Mesodermal cell (in vitro differentiated cells): ENCODE data around the gene ATP8B1.
A peak's percentile ranks its signal among the peaks of the same experiment; 100 is the strongest.

Source experiments
- H3K27ac ChIP-seq: 2 replicates; pipeline ENCODE4 v1.7.0; 2013; ENCODE audit warnings: mild to moderate bottlenecking, low read depth, low read length, moderate library complexity; ENCODE audit not compliant: severe bottlenecking
- H3K36me3 ChIP-seq: 2 replicates; pipeline ENCODE4 v1.7.1; 2013; ENCODE audit warnings: mild to moderate bottlenecking, low read length, moderate library complexity; ENCODE audit not compliant: control insufficient read depth, insufficient read depth
- H3K4me1 ChIP-seq: one replicate; pipeline ENCODE4 v1.7.1; 2013; ENCODE audit warnings: mild to moderate bottlenecking, low read length; ENCODE audit not compliant: insufficient read depth, control insufficient read depth, poor library complexity, severe bottlenecking
- H3K4me3 ChIP-seq: 2 replicates; pipeline ENCODE4 v1.7.0; 2013; ENCODE audit warnings: low read length, control low read depth, mild to moderate bottlenecking; ENCODE audit not compliant: insufficient read depth, poor library complexity, severe bottlenecking; ENCODE audit errors: extremely low read depth
- H3K9me3 ChIP-seq: 2 replicates; pipeline ENCODE4 v1.7.1; 2013; ENCODE audit warnings: mild to moderate bottlenecking, low read length, moderate library complexity; ENCODE audit not compliant: control insufficient read depth
- WGBS, 2 experiments: methylation state at CpG; one replicate each; pipeline ENCODE4 v1.1.5; 2013; ENCODE audit warnings: missing lambda C conversion rate in 2 of 2; ENCODE audit not compliant: insufficient coverage in 2 of 2; 5-methylcytosine and 5-hydroxymethylcytosine counted together

The ATP8B1 gene

DNA sequence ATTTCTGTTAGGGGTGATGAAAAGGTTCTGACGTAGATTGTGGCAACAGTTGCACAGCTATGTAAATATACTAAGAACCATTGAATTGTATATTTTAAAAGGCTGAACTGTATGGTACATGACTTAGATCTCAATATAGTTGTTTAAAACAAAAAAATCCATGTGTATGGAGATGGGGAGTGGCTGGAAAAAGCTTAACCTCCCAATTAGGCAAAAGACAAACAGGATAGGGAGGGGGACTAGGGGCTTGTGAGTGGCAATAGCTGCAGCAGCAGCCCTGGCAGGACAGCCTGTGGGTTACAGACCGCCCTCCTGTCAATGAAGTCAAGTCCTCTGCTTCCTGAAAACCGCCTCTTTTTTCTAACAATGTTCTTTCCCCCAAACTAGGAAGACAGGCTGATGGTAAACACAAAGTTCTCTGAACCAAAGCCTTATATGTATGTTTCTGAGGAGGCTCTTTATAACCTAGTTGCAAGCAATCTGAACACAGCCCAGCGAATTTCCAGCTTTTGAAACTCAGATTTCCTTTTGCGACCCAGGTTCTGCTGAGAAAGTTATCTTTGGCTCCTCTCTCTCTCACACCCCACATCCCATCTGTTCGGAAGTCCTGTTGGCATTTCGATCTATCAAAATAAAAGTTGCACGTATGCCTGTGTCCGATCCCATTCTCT lies 10.3 kb downstream of the ATP8B1 start:
- H3K4me3 ChIP-seq: no peak overlapping the region
- H3K27ac ChIP-seq: no peak overlapping the region
- no peaks in the 10 kb centered on the region for H3K36me3 ChIP-seq
- WGBS, 2 experiments: 85 to 92% methylated on average over 6 to 7 of the region's 9 CpGs
- peaks cover 21% of the 10 kb centered on the region for H3K4me1 ChIP-seq
- peaks cover 3% of the 10 kb centered on the region for H3K9me3 ChIP-seq

DNA sequence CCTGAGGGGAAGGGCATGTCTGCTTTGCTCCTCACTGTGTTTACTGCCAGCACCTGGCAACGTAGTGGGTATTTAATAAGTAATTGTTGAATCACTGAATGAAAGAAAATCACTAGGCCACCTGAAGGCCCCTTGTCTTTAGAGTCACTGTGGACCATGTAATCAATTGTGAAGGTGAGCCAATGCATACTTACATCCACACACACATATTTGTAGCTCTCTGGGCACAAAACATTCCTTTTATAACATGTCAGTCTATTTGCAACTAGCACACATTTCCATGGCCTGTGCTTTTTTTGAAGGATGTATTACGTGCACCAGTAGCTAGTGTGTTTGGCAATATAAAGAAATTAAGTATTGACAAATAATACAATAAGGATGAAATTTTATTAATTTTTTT lies 11.2 kb downstream of the ATP8B1 start:
- peaks cover 21% of the 10 kb centered on the region for H3K4me1 ChIP-seq
- peaks cover 3% of the 10 kb centered on the region for H3K9me3 ChIP-seq
- H3K27ac ChIP-seq: no peak overlapping the region
- WGBS, 2 experiments: no CpG with 5 or more reads among the region's 2 CpGs
- no peak overlapping the region for H3K4me3 ChIP-seq
- no peaks in the 10 kb centered on the region for H3K36me3 ChIP-seq

DNA sequence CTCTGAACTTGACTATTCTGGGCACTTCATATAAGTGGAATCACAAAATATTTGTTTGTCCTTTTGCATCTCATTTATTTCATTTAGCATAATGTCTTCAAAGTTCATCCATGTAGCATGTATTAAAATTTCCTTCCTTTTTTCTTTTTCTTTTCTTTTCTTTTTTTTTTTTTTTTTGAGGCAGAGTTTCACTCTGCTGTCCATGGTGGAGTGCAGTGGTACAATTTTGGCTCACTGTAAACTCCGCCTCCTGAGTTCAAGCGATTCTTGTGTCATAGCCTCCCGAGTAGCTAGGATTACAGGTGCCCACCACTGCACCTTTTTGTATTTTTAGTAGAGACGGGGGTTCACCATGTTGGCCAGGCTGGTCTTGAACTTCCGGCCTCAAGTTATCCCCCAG lies 11.9 kb downstream of the ATP8B1 start:
- WGBS, 2 experiments: 79 to 87% methylated on average over 3 to 5 of the region's 5 CpGs

DNA sequence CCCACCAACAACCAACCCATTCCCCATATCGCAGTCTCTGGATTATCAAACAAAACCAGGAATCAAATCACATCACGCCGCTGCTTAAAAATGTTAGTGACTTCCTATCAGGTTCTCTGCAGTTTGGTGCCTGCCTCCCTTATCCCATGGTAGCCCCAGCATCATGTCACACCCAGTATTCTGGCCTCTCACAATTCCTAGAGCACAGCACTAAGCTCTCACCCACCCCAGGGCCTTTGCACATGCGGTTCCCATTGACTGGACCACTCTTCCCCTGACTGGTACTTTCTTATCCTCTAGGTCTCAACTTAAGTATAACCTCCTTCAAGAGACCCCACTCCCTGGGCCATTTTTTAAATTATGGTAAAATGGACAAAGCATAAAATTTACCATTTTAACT lies 12.8 kb downstream of the ATP8B1 start:
- Histone ChIP-seq H3K4me1 (peaks cover 21% of the 10 kb centered on the region), H3K9me3 (peaks cover under 1% of the 10 kb centered on the region), H3K36me3 (no peaks in the 10 kb centered on the region), H3K4me3 (no peak overlapping the region), H3K27ac (no peak overlapping the region)
- 98 to 100% methylated on average over 2 to 3 of the region's 4 CpGs for WGBS, 2 experiments

More for the DNA sequence above, 11.9 kb downstream of the ATP8B1 start:
- H3K27ac ChIP-seq: no peak overlapping the region
- peaks cover 3% of the 10 kb centered on the region for H3K9me3 ChIP-seq
- H3K36me3 ChIP-seq: no peaks in the 10 kb centered on the region
- H3K4me1 ChIP-seq: peaks cover 21% of the 10 kb centered on the region
- H3K4me3 ChIP-seq: no peak overlapping the region

DNA sequence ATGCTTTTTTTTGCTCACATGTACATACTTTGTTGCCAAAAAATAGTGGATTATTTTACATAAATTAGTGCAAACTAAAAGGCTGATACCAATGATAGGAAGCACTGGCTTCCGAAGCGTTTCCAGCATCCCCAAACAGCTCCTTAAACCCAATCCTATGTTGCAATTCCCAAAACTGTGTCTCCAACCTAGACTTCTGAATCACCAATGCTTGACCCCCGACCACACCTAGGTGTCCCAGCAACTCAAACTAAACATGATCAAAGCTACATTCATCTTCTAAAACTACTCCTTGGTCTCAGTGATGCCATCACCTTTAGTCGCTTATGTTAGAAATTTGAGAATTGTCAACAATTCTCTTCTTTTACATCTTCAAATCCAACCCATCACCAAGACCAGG lies 13.4 kb downstream of the ATP8B1 start:
- no peak overlapping the region for H3K4me3 ChIP-seq
- H3K4me1 ChIP-seq: peaks cover 21% of the 10 kb centered on the region
- H3K27ac ChIP-seq: no peak overlapping the region
- H3K36me3 ChIP-seq: no peaks in the 10 kb centered on the region
- WGBS, 2 experiments: 87 to 100% methylated on average over 4 of the region's 4 CpGs
- no peaks in the 10 kb centered on the region for H3K9me3 ChIP-seq

DNA sequence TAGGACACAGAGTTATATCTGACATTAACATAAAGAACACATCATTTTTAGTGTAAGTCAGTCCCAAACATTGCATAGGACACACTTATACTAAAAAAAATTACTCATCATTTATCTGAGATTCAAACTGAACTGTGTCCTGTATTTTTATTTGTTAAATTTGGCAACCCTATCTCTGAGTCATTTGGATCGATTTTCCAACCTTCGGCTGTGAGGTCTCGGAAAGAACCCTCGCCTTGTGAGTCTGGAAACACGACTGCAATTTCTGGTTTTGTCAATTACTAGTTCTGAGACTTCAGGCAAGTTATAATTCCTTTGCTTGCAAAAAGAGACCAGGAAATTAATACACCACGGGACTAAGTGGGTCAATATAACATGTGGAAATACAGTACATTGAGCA lies 14.0 kb downstream of the ATP8B1 start:
- no peaks in the 10 kb centered on the region for H3K36me3 ChIP-seq
- no peak overlapping the region for H3K4me3 ChIP-seq
- H3K27ac ChIP-seq: no peak overlapping the region
- H3K4me1 ChIP-seq: peaks cover 21% of the 10 kb centered on the region
- H3K9me3 ChIP-seq: no peaks in the 10 kb centered on the region
- 96 to 98% methylated on average over 4 to 5 of the region's 6 CpGs for WGBS, 2 experiments

DNA sequence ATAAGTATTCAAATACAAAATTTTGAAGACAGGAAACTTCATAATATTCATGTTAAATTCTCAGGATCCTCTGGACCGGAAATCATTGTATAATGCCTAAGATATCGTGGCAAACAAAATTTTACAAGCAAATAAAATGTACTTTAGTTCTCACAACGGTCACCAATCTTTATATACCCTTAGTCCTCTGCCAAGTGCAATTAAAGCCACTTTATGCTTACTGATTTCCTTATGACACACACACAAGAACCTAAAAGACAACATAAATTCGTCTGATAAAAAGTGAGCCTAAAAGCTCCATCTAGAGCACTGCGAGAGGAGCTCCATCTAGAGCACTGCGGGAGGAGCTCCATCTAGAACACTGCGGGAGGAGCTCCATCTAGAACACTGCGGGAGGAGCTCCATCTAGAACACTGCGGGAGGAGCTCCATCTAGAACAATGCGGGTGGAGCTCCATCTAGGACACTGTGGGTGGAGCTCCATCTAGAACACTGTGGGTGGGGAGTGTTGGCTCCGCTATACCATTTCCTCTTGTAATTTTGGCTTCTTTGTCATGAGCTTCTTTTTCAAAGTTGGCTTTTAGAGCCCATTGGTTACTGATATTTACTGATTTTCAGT lies 15.9 kb downstream of the ATP8B1 start:
- WGBS, 2 experiments: 95 to 100% methylated on average over 5 to 9 of the region's 11 CpGs
- Histone ChIP-seq H3K4me3 (no peak overlapping the region), H3K9me3 (no peaks in the 10 kb centered on the region), H3K27ac (no peak overlapping the region), H3K4me1 (peaks cover 22% of the 10 kb centered on the region), H3K36me3 (no peaks in the 10 kb centered on the region)

DNA sequence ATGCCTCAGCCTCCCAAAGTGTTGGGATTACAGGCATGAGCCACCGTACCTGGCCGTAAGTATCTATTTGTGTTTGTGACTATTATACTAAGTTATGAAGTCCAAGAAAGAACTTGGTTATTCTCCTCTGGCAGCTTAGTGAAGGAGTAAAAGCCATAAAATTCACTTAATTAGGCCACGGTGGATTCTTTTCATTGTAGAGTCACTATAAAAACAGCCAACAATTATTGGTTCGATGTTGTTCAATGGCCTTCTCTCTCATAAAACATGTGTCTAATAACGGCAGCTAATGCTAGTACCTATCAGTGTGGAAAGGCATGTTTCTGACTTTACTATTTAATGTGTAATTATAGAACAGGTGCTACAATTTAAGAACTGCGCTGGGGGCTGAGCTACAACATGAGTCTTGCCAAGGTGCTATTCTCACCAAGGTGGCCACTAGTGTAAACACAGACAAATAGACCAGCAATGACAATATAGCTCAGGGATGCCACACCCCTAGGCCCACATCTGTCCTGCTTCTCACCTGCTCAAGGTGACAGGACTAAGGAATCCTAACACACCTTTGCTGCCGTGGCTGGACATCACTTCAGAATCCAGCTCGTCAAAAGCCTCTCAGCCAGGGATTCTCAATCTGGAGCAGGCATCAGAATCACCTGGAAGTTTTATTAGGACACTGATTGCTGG lies 17.2 kb downstream of the ATP8B1 start:
- Histone ChIP-seq H3K4me3 (no peak overlapping the region), H3K27ac (no peak overlapping the region), H3K4me1 (peaks cover 23% of the 10 kb centered on the region), H3K36me3 (no peaks in the 10 kb centered on the region), H3K9me3 (no peaks in the 10 kb centered on the region)
- 92 to 93% methylated on average over 2 to 7 of the region's 8 CpGs for WGBS, 2 experiments

DNA sequence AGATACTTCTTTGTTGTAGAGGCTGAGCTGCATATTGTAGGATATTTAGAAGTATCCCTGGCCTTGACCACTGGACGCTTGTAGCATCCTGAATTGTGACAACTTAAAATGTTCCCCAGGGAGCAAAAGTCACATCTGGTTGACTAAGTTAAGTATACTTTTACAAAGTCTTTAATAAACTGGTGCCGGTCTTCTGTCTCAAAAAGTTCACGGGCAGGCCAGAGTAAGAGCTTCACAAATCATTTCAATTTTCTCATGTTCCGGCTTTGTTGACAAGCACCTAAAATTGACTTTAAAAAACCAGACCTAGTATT lies 18.4 kb downstream of the ATP8B1 start:
- no peak overlapping the region for H3K27ac ChIP-seq
- no peaks in the 10 kb centered on the region for H3K9me3 ChIP-seq
- peaks cover 30% of the 10 kb centered on the region for H3K4me1 ChIP-seq
- no peaks in the 10 kb centered on the region for H3K36me3 ChIP-seq
- no peak overlapping the region for H3K4me3 ChIP-seq
- 80 to 93% methylated on average over 2 to 4 of the region's 4 CpGs for WGBS, 2 experiments

DNA sequence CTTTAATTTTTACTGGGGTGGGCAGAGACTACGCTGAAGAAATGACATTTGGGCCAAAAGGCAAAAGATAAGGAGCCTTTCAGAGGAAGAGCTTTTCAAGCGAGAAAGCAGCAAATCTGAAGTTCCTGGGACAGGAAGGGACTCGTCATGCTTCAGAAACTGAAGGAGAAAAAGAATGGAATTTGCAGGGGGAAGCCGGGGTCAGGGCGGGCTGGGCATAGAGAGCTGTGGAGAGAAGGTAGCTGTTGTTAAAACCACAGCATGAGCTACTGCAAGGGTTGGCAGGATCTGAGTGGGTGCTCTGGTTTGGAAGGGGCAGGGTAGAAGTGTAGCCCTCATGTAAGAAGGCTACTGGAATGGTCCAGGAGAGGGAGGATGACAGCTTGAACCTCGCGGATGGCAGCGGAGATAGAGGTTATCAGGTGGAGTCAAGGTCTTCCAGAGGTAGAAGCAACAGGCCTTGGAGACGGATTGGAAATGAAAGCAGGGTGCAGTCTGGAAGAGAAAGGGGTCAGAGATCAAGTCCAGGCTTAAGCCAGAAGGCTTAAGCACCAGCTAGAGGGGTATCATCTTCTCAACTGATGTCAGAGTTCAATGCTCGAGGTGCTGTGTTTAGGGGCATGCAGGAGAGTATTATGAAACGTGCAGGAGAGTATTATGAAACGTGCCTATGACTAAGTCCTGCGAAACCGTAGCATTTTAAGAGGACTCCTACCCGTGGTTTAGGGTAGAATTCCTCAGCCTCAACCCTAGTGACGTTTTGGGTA lies 18.9 kb downstream of the ATP8B1 start:
- no peaks in the 10 kb centered on the region for H3K36me3 ChIP-seq
- H3K4me1 ChIP-seq: peaks cover 25% of the 10 kb centered on the region
- peak overlapping the region; percentile 64 for H3K27ac ChIP-seq
- H3K9me3 ChIP-seq: no peaks in the 10 kb centered on the region
- H3K4me3 ChIP-seq: no peak overlapping the region
- 78 to 83% methylated on average over 15 to 16 of the region's 16 CpGs for WGBS, 2 experiments
